HepG2 (cell line): ENCODE data around the gene ORC1. TPM values are rescaled to one million over a fixed set of nuclear protein-coding genes. Genes with fewer than 3 reads are reported as not detected.
A peak's percentile ranks its signal among the peaks of the same experiment; 100 is the strongest.

Experiments
- ARID2 ChIP-seq: sonication (generic); formaldehyde crosslinking; IDR thresholded peaks from 2 replicates; pipeline ENCODE4 v1.8.1; 2022; ENCODE audit warnings: mild to moderate bottlenecking, missing genetic modification reagents, borderline replicate concordance
- ISL2 ChIP-seq: sonication (generic); formaldehyde crosslinking; IDR thresholded peaks from 2 replicates; pipeline ENCODE4 v1.5.0; 2020; ENCODE audit warnings: missing genetic modification reagents
- KDM1A ChIP-seq: IDR thresholded peaks from 2 replicates; pipeline ENCODE4 v1.6.1; 2016; ENCODE audit warnings: missing compliant biosample characterization
- KLF13 ChIP-seq: sonication (generic); formaldehyde crosslinking; IDR thresholded peaks from 2 replicates; pipeline ENCODE4 v1.4.0; 2020; ENCODE audit warnings: mild to moderate bottlenecking, missing genetic modification reagents
- MAZ ChIP-seq, 2 experiments: sonication (generic) in 1 of 2; formaldehyde crosslinking in 1 of 2; IDR thresholded peaks; 2 replicates each; pipeline versions ENCODE4 v1.5.0 to v1.6.1; 2012 to 2020; ENCODE audit warnings: low read depth in 2 of 2, mild to moderate bottlenecking in 2 of 2, borderline replicate concordance in 1 of 2, improper control_type of control experiment in 1 of 2, low read length in 1 of 2, missing genetic modification reagents in 1 of 2, moderate library complexity in 1 of 2
- PAWR ChIP-seq: sonication (generic); formaldehyde crosslinking; IDR thresholded peaks from 2 replicates; pipeline ENCODE4 v1.4.0; 2020; ENCODE audit warnings: missing genetic modification reagents, mild to moderate bottlenecking, borderline replicate concordance
- REPIN1 ChIP-seq: sonication (generic); formaldehyde crosslinking; IDR thresholded peaks from 2 replicates; pipeline ENCODE4 v1.8.0; 2022; ENCODE audit warnings: missing genetic modification reagents, low read depth, mild to moderate bottlenecking, borderline replicate concordance
- ZFYVE20 ChIP-seq: sonication (generic); formaldehyde crosslinking; IDR thresholded peaks from 2 replicates; pipeline ENCODE4 v1.8.0; 2023; ENCODE audit warnings: low read depth, mild to moderate bottlenecking, moderate library complexity, missing genetic modification reagents, borderline replicate concordance
- ZNF558 ChIP-seq: sonication (generic); formaldehyde crosslinking; IDR thresholded peaks from 2 replicates; pipeline ENCODE4 v1.9.0; 2022; ENCODE audit warnings: mild to moderate bottlenecking, missing genetic modification reagents, borderline replicate concordance
- ZNF772 ChIP-seq: sonication (generic); formaldehyde crosslinking; IDR thresholded peaks from 2 replicates; pipeline ENCODE4 v1.5.0; 2020; ENCODE audit warnings: mild to moderate bottlenecking, missing genetic modification reagents
- polyA plus RNA-seq, 8 experiments: library from polyadenylated mRNA; depleted of rRNA in 3 of 8; stranded (reverse) in 7 of 8; unstranded in 1 of 8; fragments of >200 nt; fragmentation: Illumina TruSeq in 4 of 8; extraction: Trizol in 4 of 8; gene quantifications; 2 replicates each; pipeline versions ENCODE4 v1.2.1 to v1.2.3, GENCODE V29; 2011 to 2016; ENCODE audit warnings: low read depth in 4 of 8, missing spikeins in 1 of 8, mixed read lengths in 1 of 8; ENCODE audit not compliant: insufficient read depth in 1 of 8
- total RNA-seq, 5 experiments: library from RNA; depleted of rRNA; stranded (reverse); fragments of >200 nt; fragmentation: Illumina TruSeq; extraction: Trizol; gene quantifications; 2 replicates each; pipeline ENCODE4 v1.2.3, GENCODE V29; 2016; ENCODE audit warnings: low read depth in 1 of 5
- TF ChIP-seq, protein P1 (sequence below), 2 experiments: fragments of 450-650 bp in 1 of 2; sonication (generic) in 1 of 2; formaldehyde crosslinking in 1 of 2; IDR thresholded peaks; 2 replicates each; pipeline versions ENCODE4 v1.6.1 to v1.8.0; 2016 to 2022; ENCODE audit warnings: antibody characterized with exemption in 1 of 2, mild to moderate bottlenecking in 1 of 2, missing genetic modification reagents in 1 of 2
- TF ChIP-seq, protein P2 (sequence below): sonication (generic); formaldehyde crosslinking; IDR thresholded peaks from 2 replicates; pipeline ENCODE4 v1.8.0; 2022; ENCODE audit warnings: mild to moderate bottlenecking, missing genetic modification reagents, moderate library complexity
- TF ChIP-seq, protein P3 (sequence below): sonication (generic); formaldehyde crosslinking; IDR thresholded peaks from 2 replicates; pipeline ENCODE4 v1.4.0; 2020; ENCODE audit warnings: mild to moderate bottlenecking, missing genetic modification reagents
- TF ChIP-seq, protein P4 (sequence below): sonication (generic); formaldehyde crosslinking; IDR thresholded peaks from 2 replicates; pipeline ENCODE4 v1.5.0; 2020; ENCODE audit warnings: missing genetic modification reagents

Gene ORC1
- total and polyA plus RNA-seq, 2 of the 13 experiments (the other 11 are each of a cell fraction or from before 2014, with no cell fraction given) = 7.0 to 23.5 TPM

DNA sequence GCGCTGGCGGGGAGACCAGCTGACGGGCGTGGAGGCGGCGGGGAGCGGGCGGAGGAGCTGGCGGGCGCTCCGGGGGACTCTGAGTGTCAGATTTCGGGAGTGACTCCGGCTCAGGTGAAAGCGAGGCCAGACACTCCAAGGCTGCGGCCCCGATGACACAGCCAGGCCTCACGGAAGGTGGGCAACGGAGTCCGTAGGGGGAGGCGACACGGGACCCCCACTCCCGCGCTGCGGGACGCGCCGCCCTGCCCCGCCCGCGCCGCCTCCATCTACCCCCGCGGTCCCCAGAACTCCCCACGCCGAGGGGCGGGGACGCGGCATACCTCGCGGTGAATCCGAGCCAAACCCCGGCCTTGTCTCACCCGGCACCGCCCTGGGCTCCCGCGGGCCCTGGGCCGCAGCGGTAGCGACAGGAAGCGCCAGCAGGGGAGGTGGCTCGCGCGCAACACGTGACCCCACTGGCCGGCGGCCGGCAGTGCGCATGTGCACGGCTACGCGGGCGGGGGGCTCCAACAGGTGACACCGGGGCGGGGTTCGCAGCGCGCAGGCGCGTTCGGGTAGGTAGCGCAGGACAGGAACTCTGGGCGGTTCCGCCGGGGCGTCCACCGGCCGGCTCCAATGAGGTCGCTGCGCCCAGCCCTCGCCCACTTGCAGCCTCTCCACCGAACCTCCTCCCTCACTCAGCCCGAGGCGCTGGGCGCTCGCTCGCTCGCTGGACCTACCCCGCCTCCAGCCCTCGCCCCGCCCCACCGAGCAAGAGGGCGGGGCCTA, 38.3 kb downstream of the ORC1 start, which contains the start of gene CC2D1B (continued):
- TF ChIP-seq, protein P1, sequence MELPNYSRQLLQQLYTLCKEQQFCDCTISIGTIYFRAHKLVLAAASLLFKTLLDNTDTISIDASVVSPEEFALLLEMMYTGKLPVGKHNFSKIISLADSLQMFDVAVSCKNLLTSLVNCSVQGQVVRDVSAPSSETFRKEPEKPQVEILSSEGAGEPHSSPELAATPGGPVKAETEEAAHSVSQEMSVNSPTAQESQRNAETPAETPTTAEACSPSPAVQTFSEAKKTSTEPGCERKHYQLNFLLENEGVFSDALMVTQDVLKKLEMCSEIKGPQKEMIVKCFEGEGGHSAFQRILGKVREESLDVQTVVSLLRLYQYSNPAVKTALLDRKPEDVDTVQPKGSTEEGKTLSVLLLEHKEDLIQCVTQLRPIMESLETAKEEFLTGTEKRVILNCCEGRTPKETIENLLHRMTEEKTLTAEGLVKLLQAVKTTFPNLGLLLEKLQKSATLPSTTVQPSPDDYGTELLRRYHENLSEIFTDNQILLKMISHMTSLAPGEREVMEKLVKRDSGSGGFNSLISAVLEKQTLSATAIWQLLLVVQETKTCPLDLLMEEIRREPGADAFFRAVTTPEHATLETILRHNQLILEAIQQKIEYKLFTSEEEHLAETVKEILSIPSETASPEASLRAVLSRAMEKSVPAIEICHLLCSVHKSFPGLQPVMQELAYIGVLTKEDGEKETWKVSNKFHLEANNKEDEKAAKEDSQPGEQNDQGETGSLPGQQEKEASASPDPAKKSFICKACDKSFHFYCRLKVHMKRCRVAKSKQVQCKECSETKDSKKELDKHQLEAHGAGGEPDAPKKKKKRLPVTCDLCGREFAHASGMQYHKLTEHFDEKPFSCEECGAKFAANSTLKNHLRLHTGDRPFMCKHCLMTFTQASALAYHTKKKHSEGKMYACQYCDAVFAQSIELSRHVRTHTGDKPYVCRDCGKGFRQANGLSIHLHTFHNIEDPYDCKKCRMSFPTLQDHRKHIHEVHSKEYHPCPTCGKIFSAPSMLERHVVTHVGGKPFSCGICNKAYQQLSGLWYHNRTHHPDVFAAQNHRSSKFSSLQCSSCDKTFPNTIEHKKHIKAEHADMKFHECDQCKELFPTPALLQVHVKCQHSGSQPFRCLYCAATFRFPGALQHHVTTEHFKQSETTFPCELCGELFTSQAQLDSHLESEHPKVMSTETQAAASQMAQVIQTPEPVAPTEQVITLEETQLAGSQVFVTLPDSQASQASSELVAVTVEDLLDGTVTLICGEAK (IDR thresholded peaks at IDR 0.05) = no peak
- TF ChIP-seq, protein P1 (CRISPR knock-in tag; IDR thresholded peaks at IDR 0.05) = no peak
- TF ChIP-seq REPIN1 (CRISPR knock-in tag) (no peak; the same call in 1 of the 2 replicates), ZNF772 (CRISPR knock-in tag) (no peak), ZFYVE20 (CRISPR knock-in tag) (peak; percentile 73; the same call in 1 of the 2 replicates), MAZ (IDR thresholded peaks at IDR 0.05; ENCODE audit: borderline replicate concordance, low read depth, low read length) (peak; percentile 91; the same call in 1 of the 2 replicates), MAZ (CRISPR knock-in tag; IDR thresholded peaks at IDR 0.05; ENCODE audit: low read depth) (peak; percentile 79), PAWR (CRISPR knock-in tag) (no peak), KDM1A (CRISPR knock-in tag) (no peak), ARID2 (CRISPR knock-in tag) (no peak), KLF13 (CRISPR knock-in tag) (0 out of 2 replicates have a peak, but pooled peaks have one; percentile 66), ISL2 (CRISPR knock-in tag) (peak; percentile 71; the same call in 1 of the 2 replicates), ZNF558 (no peak)
- TF ChIP-seq, protein P2, sequence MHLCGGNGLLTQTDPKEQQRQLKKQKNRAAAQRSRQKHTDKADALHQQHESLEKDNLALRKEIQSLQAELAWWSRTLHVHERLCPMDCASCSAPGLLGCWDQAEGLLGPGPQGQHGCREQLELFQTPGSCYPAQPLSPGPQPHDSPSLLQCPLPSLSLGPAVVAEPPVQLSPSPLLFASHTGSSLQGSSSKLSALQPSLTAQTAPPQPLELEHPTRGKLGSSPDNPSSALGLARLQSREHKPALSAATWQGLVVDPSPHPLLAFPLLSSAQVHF = no peak
- TF ChIP-seq, protein P3, sequence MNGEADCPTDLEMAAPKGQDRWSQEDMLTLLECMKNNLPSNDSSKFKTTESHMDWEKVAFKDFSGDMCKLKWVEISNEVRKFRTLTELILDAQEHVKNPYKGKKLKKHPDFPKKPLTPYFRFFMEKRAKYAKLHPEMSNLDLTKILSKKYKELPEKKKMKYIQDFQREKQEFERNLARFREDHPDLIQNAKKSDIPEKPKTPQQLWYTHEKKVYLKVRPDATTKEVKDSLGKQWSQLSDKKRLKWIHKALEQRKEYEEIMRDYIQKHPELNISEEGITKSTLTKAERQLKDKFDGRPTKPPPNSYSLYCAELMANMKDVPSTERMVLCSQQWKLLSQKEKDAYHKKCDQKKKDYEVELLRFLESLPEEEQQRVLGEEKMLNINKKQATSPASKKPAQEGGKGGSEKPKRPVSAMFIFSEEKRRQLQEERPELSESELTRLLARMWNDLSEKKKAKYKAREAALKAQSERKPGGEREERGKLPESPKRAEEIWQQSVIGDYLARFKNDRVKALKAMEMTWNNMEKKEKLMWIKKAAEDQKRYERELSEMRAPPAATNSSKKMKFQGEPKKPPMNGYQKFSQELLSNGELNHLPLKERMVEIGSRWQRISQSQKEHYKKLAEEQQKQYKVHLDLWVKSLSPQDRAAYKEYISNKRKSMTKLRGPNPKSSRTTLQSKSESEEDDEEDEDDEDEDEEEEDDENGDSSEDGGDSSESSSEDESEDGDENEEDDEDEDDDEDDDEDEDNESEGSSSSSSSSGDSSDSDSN (CRISPR knock-in tag) = peak; percentile 93
- TF ChIP-seq, protein P4, sequence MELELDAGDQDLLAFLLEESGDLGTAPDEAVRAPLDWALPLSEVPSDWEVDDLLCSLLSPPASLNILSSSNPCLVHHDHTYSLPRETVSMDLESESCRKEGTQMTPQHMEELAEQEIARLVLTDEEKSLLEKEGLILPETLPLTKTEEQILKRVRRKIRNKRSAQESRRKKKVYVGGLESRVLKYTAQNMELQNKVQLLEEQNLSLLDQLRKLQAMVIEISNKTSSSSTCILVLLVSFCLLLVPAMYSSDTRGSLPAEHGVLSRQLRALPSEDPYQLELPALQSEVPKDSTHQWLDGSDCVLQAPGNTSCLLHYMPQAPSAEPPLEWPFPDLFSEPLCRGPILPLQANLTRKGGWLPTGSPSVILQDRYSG = no peak
